Ovary (tissue), 9 donors: ENCODE data around the gene STXBP4. TPM values are rescaled to one million over a fixed set of nuclear protein-coding genes. Genes with fewer than 3 reads are reported as not detected.

Source experiments
- DNase-seq, 5 donors: peaks; one replicate each; pipeline ENCODE4 v3.0.0-alpha.2; 2019 to 2020
- H3K27ac ChIP-seq, 2 donors: fragments of 200-600 bp; one replicate each; pipeline versions ENCODE4 v1.5.1 to v1.8.0; 2019 to 2022
- H3K27me3 ChIP-seq: fragments of 200-600 bp; one replicate; pipeline ENCODE4 v1.8.0; 2022
- H3K36me3 ChIP-seq: fragments of 200-600 bp; sonication (generic); one replicate; pipeline ENCODE4 v1.5.1; 2019
- H3K4me1 ChIP-seq: one replicate; pipeline ENCODE4 v1.8.1; 2013; ENCODE audit warnings: mild to moderate bottlenecking, moderate library complexity; ENCODE audit not compliant: insufficient read depth
- H3K4me3 ChIP-seq: fragments of 200-600 bp; sonication (generic); one replicate; pipeline ENCODE4 v1.5.1; 2017
- H3K9me3 ChIP-seq, 2 donors: fragments of 200-600 bp in 1 of 2; sonication (generic) in 1 of 2; one replicate each; pipeline versions ENCODE4 v1.5.1 to v1.8.1; 2013 to 2019; ENCODE audit warnings: mild to moderate bottlenecking in 1 of 2, moderate library complexity in 1 of 2
- CTCF ChIP-seq, 3 donors: fragments of 450-650 bp in 2 of 3; fragments of 200-600 bp in 1 of 3; IDR thresholded peaks; one replicate each; pipeline versions ENCODE4 v1.5.1 to v1.8.0; 2016 to 2022; ENCODE audit warnings: antibody characterized with exemption in 3 of 3, mild to moderate bottlenecking in 1 of 3
- EP300 ChIP-seq: sonication (generic); formaldehyde crosslinking; IDR thresholded peaks from one replicate; pipeline ENCODE4 v1.6.1; 2017; ENCODE audit warnings: antibody characterized with exemption
- POLR2A ChIP-seq: fragments of 450-650 bp; IDR thresholded peaks from one replicate; pipeline ENCODE4 v1.6.1; 2017; ENCODE audit warnings: antibody characterized with exemption, mild to moderate bottlenecking, moderate library complexity
- WGBS, 3 donors: extraction: QIAGEN DNeasy Blood & Tissue Kit in 1 of 3; methylation state at CpG; one replicate each; pipeline versions ENCODE4 v1.1.5 to v1.1.7; 2013 to 2017; 5-methylcytosine and 5-hydroxymethylcytosine counted together
- intact Hi-C, 4 donors: fragments of 100-400 bp; cut with DNase I; formaldehyde crosslinking; loops; one replicate each; pipeline versions ENCODE4 v1.11.0 to v1.15.1; 2022 to 2023
- polyA plus RNA-seq, 2 donors: library from polyadenylated mRNA; stranded (reverse); fragments of 200-250 nt in 1 of 2; fragments of 350-450 nt in 1 of 2; fragmentation: Illumina TruSeq in 1 of 2; extraction: RNeasy Lipid Tissue Mini Kit (QIAGEN cat#74804) in 1 of 2; gene quantifications; one replicate each; pipeline ENCODE4 v1.2.3, GENCODE V29; 2013 to 2014
- total RNA-seq, 7 donors: library from RNA; depleted of rRNA in 2 of 7; stranded (reverse); fragments of >200 nt in 2 of 7; fragmentation: NEBNext Ultra II Directional in 3 of 7; extraction: Animal tissue kit (Norgen Biotek cat#: 25700) in 3 of 7; gene quantifications; one replicate each; pipeline versions ENCODE4 v1.1.0 to v1.2.4, GENCODE V29; 2016 to 2023
- donor health status: DM: no; HTN: no; CAD: no; lungs with moderate emphysema.
- donor health status: DM: no; HTN: no; CAD: no.
- donor health status: Bipolar disorder and iron deficiency.
- donor health status: DM: yes; HTN: yes; CAD: no.
- donor health status: DM: no; HTN: no; CAD: no.
- donor health status: DM: yes; HTN: yes; CAD: no.

Gene STXBP4
- total and polyA plus RNA-seq, 9 donors: 2.4 to 63.1 (median 16.5) TPM

- Histone ChIP-seq H3K36me3 (no peaks in the 10 kb centered on the region), H3K27me3 (no peaks in the 10 kb centered on the region), H3K4me3 (no peak overlapping the region), H3K9me3 (no peaks in the 10 kb centered on the region), H3K4me1 (peaks cover 2% of the 10 kb centered on the region), H3K27ac (no peak overlapping the region)
- intact Hi-C loops: no loop called here
- no peak for DNase-seq
- WGBS, 3 donors: 91 to 94% (median 92%) methylated on average over 1 of the region's 1 CpG
- TF ChIP-seq CTCF (IDR thresholded peaks at IDR 0.05) (no peak), POLR2A (no peak), EP300 (no peak)
Observed at GRCh38 chr17:54985476-54985875, 16.9 kb downstream of the STXBP4 start.

GRCh38 chr17:54990118-54990517, 21.6 kb downstream of the STXBP4 start:
- no peak for TF ChIP-seq CTCF (IDR thresholded peaks at IDR 0.05)
- no peak for TF ChIP-seq EP300
- TF ChIP-seq POLR2A: no peak
- WGBS, 3 donors: 89 to 97% (median 93%) methylated on average over 3 to 4 of the region's 4 CpGs
- Histone ChIP-seq H3K27me3 (no peaks in the 10 kb centered on the region), H3K27ac (no peak overlapping the region), H3K4me3 (no peak overlapping the region), H3K36me3 (no peaks in the 10 kb centered on the region), H3K9me3 (no peaks in the 10 kb centered on the region), H3K4me1 (no peaks in the 10 kb centered on the region)
- intact Hi-C loops: loop anchor here (5.0 to 10.0 kb wide), 5 partner anchors 355 to 525 kb away; partner anchors contain the start of gene SMIM36 (in 1 of the 4)
- DNase-seq: no peak

GRCh38 chr17:54991567-54991966, 23.0 kb downstream of the STXBP4 start:
- WGBS, 3 donors: 0 to 89% (median 86%) methylated on average over 1 of the region's 1 CpG
- intact Hi-C loops: loop anchor here (5.0 to 10.0 kb wide), 5 partner anchors 353 to 523 kb away; partner anchors contain the start of gene SMIM36 (in 1 of the 4)

GRCh38 chr17:54992797-54993639, 24.5 kb downstream of the STXBP4 start:
- Histone ChIP-seq H3K4me1 (no peaks in the 10 kb centered on the region), H3K27me3 (no peaks in the 10 kb centered on the region), H3K4me3 (no peak overlapping the region), H3K27ac (no peak overlapping the region), H3K36me3 (no peaks in the 10 kb centered on the region), H3K9me3 (no peaks in the 10 kb centered on the region)
- TF ChIP-seq POLR2A (no peak), CTCF (IDR thresholded peaks at IDR 0.05) (peak; percentile 53 to 57 (median 53)), EP300 (no peak)
- 81 to 85% (median 81%) methylated on average over 8 of the region's 8 CpGs for WGBS, 3 donors
- intact Hi-C loops: loop anchor here (5.0 to 10.0 kb wide), 5 partner anchors 352 to 522 kb away; partner anchors contain the start of gene SMIM36 (in 1 of the 4)
- no peak for DNase-seq

More at GRCh38 chr17:54991567-54991966, 23.0 kb downstream of the STXBP4 start:
- no peak overlapping the region for H3K27ac ChIP-seq
- H3K4me1 ChIP-seq: no peaks in the 10 kb centered on the region
- no peak for DNase-seq
- no peak overlapping the region for H3K4me3 ChIP-seq
- H3K27me3 ChIP-seq: no peaks in the 10 kb centered on the region
- TF ChIP-seq CTCF (IDR thresholded peaks at IDR 0.05): no peak
- no peak for TF ChIP-seq POLR2A
- TF ChIP-seq EP300: no peak
- no peaks in the 10 kb centered on the region for H3K36me3 ChIP-seq
- H3K9me3 ChIP-seq: no peaks in the 10 kb centered on the region
